Measurements from ENCODE around the gene CDC42BPA. TPM values are rescaled to one million over a fixed set of nuclear protein-coding genes. Genes with fewer than 3 reads are reported as not detected.

CDC42BPA gene
- total RNA-seq, 1 experiment from 2014 or later: 30.1 TPM

GRCh38 chr1:227073786-227074185, 244.5 kb downstream of the CDC42BPA start:
- no peaks in the 10 kb centered on the region for H3K79me1 ChIP-seq (ENCODE audit: insufficient read depth, low read depth, low read length, poor library complexity, severe bottlenecking)
- Mint-ChIP-seq H3K4me1 (peaks cover 10 to 12% of the 10 kb centered on the region in 2 experiments), H3K27me3 (ENCODE audit: low read depth) (no peaks in the 10 kb centered on the region), H3K27ac (no peak overlapping the region), H3K9me3 (no peaks in the 10 kb centered on the region), H3K36me3 (ENCODE audit: insufficient read depth in 1 of 3, low read depth in 3 of 3) (peaks cover 0 to 4% (median 0%) of the 10 kb centered on the region in 3 experiments; a peak in 2 of 7 replicates), H3K4me3 (no peak overlapping the region)
- H3K27ac ChIP-seq (ENCODE audit: insufficient read length, low read depth, low read length): no peak overlapping the region
- H2BK12ac ChIP-seq (ENCODE audit: insufficient read length, low read depth, low read length): no peak overlapping the region
- H3K27me3 ChIP-seq (ENCODE audit: insufficient read depth, low read length): no peaks in the 10 kb centered on the region
- WGBS (ENCODE audit: extremely low coverage, insufficient read length, low lambda C conversion rate): no CpG with 5 or more reads among the region's 4 CpGs
- H2AK5ac ChIP-seq (ENCODE audit: insufficient read length, low read length): no peak overlapping the region
- H2AFZ ChIP-seq (ENCODE audit: low read length): no peak overlapping the region
- TF ChIP-seq CTCF (conservative IDR thresholded peaks at IDR 0.05): no peak
- no peak overlapping the region for H4K91ac ChIP-seq (ENCODE audit: insufficient read length, low read depth, low read length)
- no peak overlapping the region for H4K8ac ChIP-seq (replicated peaks; ENCODE audit: insufficient read length, low read depth, low read length)
- no peak overlapping the region for H3K56ac ChIP-seq (ENCODE audit: insufficient read length, low read depth, low read length)
- no peak overlapping the region for H3T11ph ChIP-seq (ENCODE audit: low read length)
- H2BK5ac ChIP-seq (ENCODE audit: insufficient read length, low read length): no peak overlapping the region
- no peaks in the 10 kb centered on the region for H4K20me1 ChIP-seq (ENCODE audit: control insufficient read depth, insufficient read depth, insufficient read length)
- H3K23me2 ChIP-seq (ENCODE audit: insufficient read length, low read depth, low read length, poor library complexity, severe bottlenecking): no peaks in the 10 kb centered on the region
- H3K79me2 ChIP-seq (ENCODE audit: insufficient read depth, low read length): no peaks in the 10 kb centered on the region
- H3K4ac ChIP-seq (ENCODE audit: low read depth, low read length): no peak overlapping the region
- H3K9me3 ChIP-seq (ENCODE audit: control insufficient read depth, low read depth, low read length): no peaks in the 10 kb centered on the region
- H3K4me1 ChIP-seq (ENCODE audit: insufficient read depth, low read length): no peaks in the 10 kb centered on the region
- no peak overlapping the region for H2BK15ac ChIP-seq (ENCODE audit: low read depth, low read length)
- no peak overlapping the region for H4K5ac ChIP-seq (ENCODE audit: insufficient read length, low read depth, low read length)
- no peak for DNase-seq
- H3K14ac ChIP-seq (ENCODE audit: insufficient read depth, low read length): no peak overlapping the region
- H2BK20ac ChIP-seq (ENCODE audit: low read depth, low read length, poor library complexity, severe bottlenecking): no peak overlapping the region
- no peak overlapping the region for H3K9ac ChIP-seq (ENCODE audit: extremely low read depth, insufficient read length, low read length)
- H2BK120ac ChIP-seq (ENCODE audit: low read depth, low read length, poor library complexity, severe bottlenecking): no peak overlapping the region
- no peak overlapping the region for H3K18ac ChIP-seq (ENCODE audit: insufficient read length, low read depth, low read length)
- H3K23ac ChIP-seq (ENCODE audit: insufficient read length, low read depth, low read length): no peak overlapping the region
- no peak overlapping the region for H3K4me2 ChIP-seq (ENCODE audit: insufficient read depth, insufficient read length, low read length)

Measured in H9 (cell line).